Nucleus accumbens (tissue), 56 donors: Measurements from ENCODE around the gene NEO1.

Experiments
- DNase-seq, 56 donors: peaks; one replicate each; lab custom pipeline; 2025; lab: John Stamatoyannopoulos, UW

The NEO1 gene

GRCh38 chr15:73030122-73030679 lies 22.1 kb upstream of the NEO1 start:
- no peak for DNase-seq

- DNase-seq = no peak
Observed at GRCh38 chr15:73031648-73032047, 20.6 kb upstream of the NEO1 start.

GRCh38 chr15:73033611-73034010 lies 18.7 kb upstream of the NEO1 start:
- no peak for DNase-seq

GRCh38 chr15:73034221-73034620 lies 18.0 kb upstream of the NEO1 start:
- DNase-seq = no peak

- no peak for DNase-seq
Observed at GRCh38 chr15:73035221-73035620, 17.0 kb upstream of the NEO1 start.

GRCh38 chr15:73038220-73038619 lies 14.0 kb upstream of the NEO1 start:
- DNase-seq = no peak

GRCh38 chr15:73046073-73046472 lies 6.2 kb upstream of the NEO1 start:
- DNase-seq = no peak

GRCh38 chr15:73047882-73048281 lies 4.4 kb upstream of the NEO1 start:
- no peak for DNase-seq

GRCh38 chr15:73048624-73049295 lies 3.5 kb upstream of the NEO1 start:
- DNase-seq = no peak

GRCh38 chr15:73049564-73050215 lies 2.6 kb upstream of the NEO1 start:
- DNase-seq = peak in 16 of 56 donors; percentile 1 to 41 (median 9)

GRCh38 chr15:73050561-73051295 lies 1.5 kb upstream of the NEO1 start:
- DNase-seq = no peak

GRCh38 chr15:73051391-73051806 lies 864 bp upstream of the NEO1 start:
- peak in 48 of 56 donors; percentile 17 to 91 (median 72) for DNase-seq

GRCh38 chr15:73052653-73053397 lies 562 bp downstream of the NEO1 start:
- DNase-seq = peak in 50 of 56 donors; percentile 9 to 80 (median 58)

- no peak for DNase-seq
Observed at GRCh38 chr15:73053398-73053723, 1.1 kb downstream of the NEO1 start.

GRCh38 chr15:73054417-73054953 lies 2.2 kb downstream of the NEO1 start:
- DNase-seq = no peak

- no peak for DNase-seq
Observed at GRCh38 chr15:73056460-73056859, 4.2 kb downstream of the NEO1 start.

GRCh38 chr15:73058437-73058836 lies 6.2 kb downstream of the NEO1 start:
- no peak for DNase-seq

GRCh38 chr15:73065114-73065513 lies 12.9 kb downstream of the NEO1 start:
- no peak for DNase-seq

GRCh38 chr15:73069109-73069508 lies 16.8 kb downstream of the NEO1 start:
- DNase-seq = no peak

GRCh38 chr15:73072894-73073293 lies 20.6 kb downstream of the NEO1 start:
- no peak for DNase-seq
